Loucy (cell line): ENCODE measurements around the gene GRAMD4.

Experiments used
- EZH2phosphoT487 ChIP-seq: fragments of 200-600 bp; IDR thresholded peaks from 2 replicates; pipeline ENCODE4 v1.6.1; 2018; ENCODE audit warnings: antibody characterized with exemption, mild to moderate bottlenecking, moderate library complexity, borderline replicate concordance
- TF ChIP-seq, protein P1 (sequence below): fragments of 200-600 bp; sonication (generic); conservative IDR thresholded peaks from 2 replicates; pipeline ENCODE4 v1.5.1; 2014; ENCODE audit warnings: mild to moderate bottlenecking, antibody characterized with exemption, low read length

DNA sequence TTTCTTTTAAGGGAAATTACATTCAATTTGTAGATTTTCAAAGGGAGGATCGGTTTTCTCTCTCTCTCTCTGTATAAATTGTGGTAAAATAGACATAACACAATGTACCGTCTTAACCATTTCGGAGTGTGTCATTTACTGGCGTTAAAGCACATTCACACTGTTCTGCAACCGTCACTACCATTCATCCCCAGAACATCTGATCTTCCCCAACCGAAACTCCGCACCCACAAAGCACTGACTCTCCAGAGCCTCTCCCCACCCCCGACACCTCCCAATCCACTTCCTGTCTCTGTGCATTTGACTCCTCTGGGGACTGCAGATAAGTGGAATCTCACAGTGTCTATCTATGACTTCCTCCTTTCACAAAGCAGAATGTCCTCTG, 15.9 kb upstream of the GRAMD4 start:
- TF ChIP-seq, protein P1, sequence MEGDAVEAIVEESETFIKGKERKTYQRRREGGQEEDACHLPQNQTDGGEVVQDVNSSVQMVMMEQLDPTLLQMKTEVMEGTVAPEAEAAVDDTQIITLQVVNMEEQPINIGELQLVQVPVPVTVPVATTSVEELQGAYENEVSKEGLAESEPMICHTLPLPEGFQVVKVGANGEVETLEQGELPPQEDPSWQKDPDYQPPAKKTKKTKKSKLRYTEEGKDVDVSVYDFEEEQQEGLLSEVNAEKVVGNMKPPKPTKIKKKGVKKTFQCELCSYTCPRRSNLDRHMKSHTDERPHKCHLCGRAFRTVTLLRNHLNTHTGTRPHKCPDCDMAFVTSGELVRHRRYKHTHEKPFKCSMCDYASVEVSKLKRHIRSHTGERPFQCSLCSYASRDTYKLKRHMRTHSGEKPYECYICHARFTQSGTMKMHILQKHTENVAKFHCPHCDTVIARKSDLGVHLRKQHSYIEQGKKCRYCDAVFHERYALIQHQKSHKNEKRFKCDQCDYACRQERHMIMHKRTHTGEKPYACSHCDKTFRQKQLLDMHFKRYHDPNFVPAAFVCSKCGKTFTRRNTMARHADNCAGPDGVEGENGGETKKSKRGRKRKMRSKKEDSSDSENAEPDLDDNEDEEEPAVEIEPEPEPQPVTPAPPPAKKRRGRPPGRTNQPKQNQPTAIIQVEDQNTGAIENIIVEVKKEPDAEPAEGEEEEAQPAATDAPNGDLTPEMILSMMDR, result no peak
- TF ChIP-seq EZH2phosphoT487, result no peak
